NCI-H2081 (cell line): ENCODE results near the gene RNASEL.
A peak's percentile ranks its signal among the peaks of the same experiment; 100 is the strongest.

Experiments
- DNase-seq, 2 experiments: peaks; one replicate each; lab custom pipeline; 2025; lab: John Stamatoyannopoulos, UW

The RNASEL gene

GRCh38 chr1:182600745-182601415, 11.8 kb upstream of the RNASEL start:
- no peak for DNase-seq

GRCh38 chr1:182600036-182600713, 11.1 kb upstream of the RNASEL start:
- DNase-seq = no peak

DNA sequence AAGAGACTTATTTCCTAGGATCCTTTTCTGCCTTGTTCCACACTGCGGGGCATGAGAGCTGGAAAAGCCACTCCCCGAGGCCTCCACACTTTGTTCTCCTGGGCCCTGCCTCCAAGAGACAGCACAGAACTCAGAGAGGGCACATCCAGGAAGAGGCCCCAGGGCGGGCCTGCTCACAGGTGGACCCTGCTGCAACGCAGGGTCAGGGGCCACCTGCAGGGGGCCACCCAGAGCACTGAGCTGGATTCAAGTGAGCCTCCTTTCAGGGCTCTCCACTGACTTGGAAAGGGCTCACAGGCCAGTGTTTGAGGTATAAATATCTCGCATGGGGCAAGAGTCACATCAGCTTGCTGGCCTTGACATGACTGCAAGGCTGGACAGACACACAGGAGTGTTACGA, 10.3 kb upstream of the RNASEL start:
- DNase-seq = no peak

- DNase-seq = no peak
Observed at GRCh38 chr1:182598296-182598695, 9.2 kb upstream of the RNASEL start.

- no peak for DNase-seq
Observed at GRCh38 chr1:182596934-182597333, 7.9 kb upstream of the RNASEL start.

DNA sequence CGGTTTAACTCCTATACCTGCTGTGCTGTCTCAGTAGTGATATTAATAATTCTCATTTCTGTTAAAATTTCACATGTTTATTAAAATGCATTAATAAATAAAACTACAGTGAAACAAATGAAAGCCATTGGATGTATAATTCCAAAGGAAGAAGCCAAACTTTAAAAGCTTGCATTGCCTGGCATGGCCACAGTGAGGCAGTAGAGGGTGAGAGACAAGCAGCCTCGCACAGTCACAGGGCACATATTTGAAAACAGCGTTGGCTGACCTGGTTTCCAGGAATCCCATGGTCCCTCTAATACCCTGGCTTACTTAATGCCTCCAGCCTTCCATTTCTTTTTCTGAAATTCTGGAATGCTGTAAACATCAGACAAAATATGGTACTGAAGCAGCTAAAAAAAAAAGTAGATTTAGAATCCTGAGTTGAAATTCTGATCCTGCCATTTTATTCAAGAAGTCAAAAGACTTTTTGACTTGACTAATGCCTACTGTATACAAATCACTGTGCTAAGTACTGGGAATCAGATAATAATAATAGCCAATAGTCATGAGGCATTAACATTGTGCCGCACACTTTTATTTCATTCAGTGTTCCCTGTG, 6.7 kb upstream of the RNASEL start:
- DNase-seq = peak; percentile 58 to 59

DNA sequence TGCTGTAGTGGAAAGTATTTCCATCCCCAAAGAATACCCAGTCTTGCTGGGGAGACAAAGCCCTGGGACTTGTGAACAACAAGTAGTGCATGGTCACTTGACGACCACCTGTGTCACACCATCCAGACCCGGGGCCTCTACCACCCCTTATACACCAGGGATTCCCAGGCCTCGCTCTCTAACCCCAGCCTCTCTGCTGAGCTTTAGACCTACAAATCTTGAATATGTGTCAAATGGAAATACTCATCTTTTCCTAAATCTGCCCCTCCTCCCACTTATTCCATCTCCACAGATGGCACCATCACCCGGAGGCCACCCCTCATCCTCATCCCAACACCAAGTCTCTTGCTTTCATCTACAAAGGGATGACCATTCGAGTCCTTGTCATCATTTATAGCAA, 875 bp upstream of the RNASEL start:
- DNase-seq = no peak

DNA sequence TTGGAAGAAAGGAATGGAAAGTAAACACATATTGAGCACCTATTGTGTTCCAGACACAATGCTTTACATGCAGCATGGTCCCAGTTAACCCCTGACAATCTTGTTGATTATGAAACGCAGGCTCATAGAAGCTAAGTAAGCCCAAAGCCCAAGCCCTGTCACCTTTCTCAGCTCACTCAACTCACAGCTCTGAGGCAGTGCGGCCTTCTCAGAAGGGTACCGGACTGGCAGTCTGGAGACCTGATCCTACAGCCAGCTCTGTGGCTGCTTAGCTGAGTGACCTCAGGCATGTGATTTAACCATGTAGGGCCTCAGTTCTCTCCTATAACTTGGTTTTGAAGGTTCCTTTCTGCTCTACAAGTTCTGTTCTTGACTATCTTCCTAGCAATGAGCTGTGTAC, 464 bp upstream of the RNASEL start:
- DNase-seq = no peak

GRCh38 chr1:182587666-182588499, 1.2 kb downstream of the RNASEL start:
- DNase-seq = no peak

- no peak for DNase-seq
Observed at GRCh38 chr1:182587093-182587492, 2.0 kb downstream of the RNASEL start.

GRCh38 chr1:182586380-182586779, 2.7 kb downstream of the RNASEL start:
- DNase-seq = no peak

DNA sequence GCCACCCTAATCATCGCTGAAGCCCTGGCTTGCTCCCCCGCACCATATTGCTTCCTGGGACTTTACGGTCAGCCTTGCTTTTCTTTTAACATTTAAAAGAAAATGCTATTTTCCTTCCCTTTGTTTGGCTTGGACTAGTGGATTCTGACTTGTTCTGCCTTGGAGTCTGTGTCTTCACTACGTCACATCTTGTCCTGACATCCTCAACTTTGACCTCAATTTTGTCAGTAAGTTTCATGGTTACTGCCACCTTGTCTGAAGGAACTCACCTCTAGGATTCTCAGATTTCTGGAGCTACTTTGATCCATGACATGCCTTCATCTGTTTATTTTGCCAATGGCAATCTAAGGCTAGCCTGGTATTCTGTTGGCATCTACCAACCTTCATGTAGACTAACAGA, 4.3 kb downstream of the RNASEL start:
- DNase-seq = no peak

DNA sequence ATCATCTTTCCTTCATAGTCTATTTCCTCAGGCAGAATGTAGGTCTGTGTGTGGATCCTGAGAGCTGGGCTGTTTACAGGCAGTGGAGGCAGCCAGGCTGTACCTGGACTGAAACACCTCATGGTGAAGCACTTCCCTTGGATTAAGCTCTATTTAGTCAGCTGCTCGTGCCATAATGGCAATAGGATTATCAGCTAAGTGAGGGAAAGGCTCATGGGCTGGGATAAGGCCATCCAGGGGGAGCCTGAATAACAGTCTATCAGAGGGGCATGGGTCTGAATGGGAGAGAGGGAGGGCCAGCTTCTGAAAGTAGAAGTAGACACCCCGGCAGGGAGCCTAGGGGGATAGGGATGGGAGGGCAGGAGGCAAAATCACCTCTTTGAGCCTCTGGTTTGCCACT, 8.3 kb downstream of the RNASEL start:
- no peak for DNase-seq

GRCh38 chr1:182575540-182576149, 13.4 kb downstream of the RNASEL start:
- DNase-seq = no peak

DNA sequence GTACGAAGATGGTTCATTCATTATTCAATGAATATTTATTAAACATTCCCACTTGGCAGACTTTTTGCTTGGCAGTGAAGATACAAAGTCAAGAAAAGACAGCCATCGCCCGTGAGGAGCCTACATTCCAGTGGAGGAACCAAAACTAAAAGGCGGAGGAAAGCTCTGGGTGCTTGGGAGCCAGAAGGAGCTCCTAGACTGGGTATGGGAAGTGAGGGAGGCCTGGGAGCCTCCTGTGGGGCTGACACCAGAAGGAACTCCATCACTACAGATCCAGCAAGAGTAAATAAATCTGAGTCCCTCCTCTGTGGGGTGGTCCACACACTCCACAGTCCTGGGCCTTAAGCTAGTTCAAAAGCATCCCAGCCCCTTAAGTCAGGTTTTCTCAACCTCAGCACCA, 14.9 kb downstream of the RNASEL start:
- DNase-seq = no peak

- DNase-seq = no peak
Observed at GRCh38 chr1:182570611-182570970, 18.5 kb downstream of the RNASEL start.

GRCh38 chr1:182569939-182570610, 19.0 kb downstream of the RNASEL start:
- no peak for DNase-seq

DNA sequence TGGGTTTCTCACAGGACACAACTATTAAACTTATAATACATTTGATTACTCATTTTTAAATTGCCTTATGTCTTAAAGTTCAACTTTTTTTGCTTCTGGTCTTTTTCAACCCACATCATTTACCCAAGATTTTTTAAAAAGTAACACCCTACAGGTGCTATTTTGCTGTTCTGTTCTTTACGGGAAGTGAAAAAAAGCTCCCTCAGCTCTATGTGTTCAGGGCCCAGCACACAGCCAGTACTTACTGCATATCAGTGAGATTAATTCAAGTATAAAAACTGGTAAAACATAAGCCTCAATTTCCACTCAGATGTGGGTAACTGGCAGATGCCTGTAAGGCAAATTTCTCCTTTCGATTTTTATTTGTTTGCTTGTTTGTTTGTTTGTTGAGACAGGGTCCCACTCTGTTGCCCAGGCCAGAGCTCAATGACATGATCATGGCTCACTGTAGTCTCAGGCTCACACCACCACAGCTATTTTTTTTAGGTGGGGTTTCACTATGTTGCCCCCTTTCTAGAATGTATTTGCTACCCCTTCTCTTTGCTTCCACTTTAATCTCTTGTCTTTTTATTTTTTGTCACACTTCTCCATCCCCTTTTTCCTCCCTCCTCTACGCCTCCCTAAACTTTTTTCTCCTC, 20.3 kb downstream of the RNASEL start:
- DNase-seq = no peak

- no peak for DNase-seq
Observed at GRCh38 chr1:182567629-182568028, 21.4 kb downstream of the RNASEL start.

GRCh38 chr1:182565537-182565936, 23.5 kb downstream of the RNASEL start:
- no peak for DNase-seq

DNA sequence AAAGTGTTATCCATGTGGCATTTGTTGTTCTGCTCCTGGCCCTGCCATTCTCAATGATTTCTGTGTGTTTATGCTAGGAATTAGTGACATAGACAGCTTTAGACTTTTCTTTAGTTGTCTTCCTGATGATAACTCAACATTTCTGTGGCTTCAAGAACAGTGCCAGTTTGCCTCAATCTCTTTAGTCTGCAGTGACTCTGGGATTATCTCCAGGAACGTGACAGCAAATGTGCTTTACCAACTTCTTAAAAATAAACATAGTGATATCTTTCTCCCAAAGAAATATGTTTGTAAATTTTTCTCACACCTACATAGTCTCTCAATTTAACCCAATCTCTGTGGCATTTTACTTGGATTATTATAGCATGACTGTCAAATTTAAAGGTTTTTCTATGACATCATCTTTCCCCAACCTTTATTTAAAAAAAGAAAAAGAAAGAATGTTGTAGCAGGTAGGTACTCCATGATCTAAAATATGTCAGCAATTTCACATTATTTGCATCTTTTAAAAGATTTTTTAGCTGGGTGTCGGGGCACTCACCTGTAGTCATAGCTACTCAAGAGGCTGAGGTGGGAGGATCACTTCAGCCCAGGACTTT, 24.6 kb downstream of the RNASEL start:
- no peak for DNase-seq
